Stromal cell of bone marrow (primary cell): Measurements from ENCODE around the gene HIC2.
"Not testable (repeated sequence)": the region's sequence is repeated elsewhere in the genome, so short reads cannot be mapped to it uniquely, and the experiment has no call there.

ENCODE experiments used
- DNase-seq: peaks from one replicate; pipeline ENCODE4 v3.0.0-alpha.2; 2012; ENCODE audit warnings: low read depth

HIC2 gene

DNA sequence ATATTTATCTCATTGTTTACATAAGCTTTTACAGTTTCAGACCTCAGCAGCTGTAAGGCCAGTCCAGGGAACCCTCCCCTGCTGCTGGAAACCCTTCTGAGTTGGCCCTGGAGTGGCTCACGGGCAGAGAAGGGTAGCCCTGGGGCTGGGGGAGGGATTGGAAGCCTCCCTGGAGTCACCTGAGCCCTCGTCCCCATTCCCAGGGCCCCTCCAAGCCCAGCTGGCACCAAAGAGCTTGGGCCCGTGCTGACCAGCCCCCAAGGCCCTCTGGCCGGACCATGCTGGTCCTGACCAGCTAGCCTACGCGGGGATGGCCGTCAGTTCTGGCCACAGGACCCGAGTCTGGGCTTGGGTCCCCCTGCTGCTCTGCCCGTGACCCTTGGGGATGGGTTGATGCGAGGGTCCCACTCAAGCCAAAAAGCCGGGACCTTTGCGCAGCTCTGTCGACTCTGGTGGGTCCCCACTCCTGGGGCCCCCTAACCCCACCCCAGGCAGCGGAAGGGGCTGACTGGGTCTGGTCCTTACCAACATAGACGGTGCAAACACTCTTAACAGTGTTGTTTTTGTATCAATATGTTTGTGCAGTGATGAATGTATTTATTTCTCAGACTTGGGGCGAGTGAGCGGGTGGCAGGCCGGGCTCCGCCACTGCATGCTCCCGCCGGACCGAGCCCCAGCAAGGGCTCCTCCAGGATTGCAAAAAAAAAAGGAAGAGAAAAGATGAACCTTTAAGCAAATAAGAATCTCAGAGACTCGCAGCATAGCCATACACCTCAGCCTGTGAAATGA lies 32.6 kb downstream of the HIC2 start:
- DNase-seq, result no peak

DNA sequence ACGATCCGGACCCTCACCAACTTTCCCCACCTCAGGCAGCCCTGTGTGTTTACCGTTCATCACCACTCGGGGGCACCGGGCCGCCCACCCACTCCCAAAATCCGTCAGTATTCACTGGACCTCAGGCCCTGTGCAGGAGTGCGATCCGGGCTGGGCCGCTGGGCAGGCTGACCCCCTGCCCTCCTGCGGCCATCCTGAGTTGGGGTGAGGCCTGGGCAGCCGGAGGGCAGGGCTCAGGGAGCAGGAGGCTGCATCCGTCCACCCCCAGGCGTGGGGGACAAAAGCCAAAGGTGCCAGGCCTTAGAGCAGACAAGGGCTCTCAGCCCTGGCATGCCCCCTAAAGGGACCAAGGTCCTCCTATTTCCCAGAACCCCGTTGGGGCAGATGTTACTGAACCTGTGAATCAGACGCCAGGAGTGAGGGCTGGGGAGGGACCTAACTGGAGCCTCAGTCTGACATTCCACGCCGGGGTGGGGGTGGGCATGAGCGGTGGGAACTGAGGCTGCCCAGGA lies 33.2 kb downstream of the HIC2 start:
- DNase-seq, result no peak

DNA sequence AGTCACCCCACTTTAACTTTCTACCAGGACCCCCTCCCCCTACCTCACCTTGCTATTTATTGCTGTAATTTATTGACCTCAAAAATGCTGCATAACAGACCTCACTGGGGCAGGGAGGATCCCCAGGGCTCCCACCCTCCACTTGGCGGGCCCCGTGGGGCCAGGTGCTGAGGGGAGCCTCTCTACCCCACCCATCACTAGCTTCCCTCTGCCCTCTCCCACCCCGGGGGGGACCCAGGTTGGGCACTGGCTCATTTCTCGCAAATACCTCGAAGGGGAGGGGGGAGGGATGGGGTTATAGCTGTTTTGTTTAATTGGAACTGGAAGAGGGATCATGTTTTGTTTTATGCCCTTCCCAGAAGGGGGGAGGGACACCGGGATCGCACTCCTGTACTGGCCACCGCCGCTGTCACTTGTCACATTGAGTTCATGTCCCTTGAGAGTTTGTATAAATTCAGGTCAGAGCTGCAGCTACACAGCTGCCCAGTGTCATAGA lies 33.7 kb downstream of the HIC2 start:
- DNase-seq, result no peak

DNA sequence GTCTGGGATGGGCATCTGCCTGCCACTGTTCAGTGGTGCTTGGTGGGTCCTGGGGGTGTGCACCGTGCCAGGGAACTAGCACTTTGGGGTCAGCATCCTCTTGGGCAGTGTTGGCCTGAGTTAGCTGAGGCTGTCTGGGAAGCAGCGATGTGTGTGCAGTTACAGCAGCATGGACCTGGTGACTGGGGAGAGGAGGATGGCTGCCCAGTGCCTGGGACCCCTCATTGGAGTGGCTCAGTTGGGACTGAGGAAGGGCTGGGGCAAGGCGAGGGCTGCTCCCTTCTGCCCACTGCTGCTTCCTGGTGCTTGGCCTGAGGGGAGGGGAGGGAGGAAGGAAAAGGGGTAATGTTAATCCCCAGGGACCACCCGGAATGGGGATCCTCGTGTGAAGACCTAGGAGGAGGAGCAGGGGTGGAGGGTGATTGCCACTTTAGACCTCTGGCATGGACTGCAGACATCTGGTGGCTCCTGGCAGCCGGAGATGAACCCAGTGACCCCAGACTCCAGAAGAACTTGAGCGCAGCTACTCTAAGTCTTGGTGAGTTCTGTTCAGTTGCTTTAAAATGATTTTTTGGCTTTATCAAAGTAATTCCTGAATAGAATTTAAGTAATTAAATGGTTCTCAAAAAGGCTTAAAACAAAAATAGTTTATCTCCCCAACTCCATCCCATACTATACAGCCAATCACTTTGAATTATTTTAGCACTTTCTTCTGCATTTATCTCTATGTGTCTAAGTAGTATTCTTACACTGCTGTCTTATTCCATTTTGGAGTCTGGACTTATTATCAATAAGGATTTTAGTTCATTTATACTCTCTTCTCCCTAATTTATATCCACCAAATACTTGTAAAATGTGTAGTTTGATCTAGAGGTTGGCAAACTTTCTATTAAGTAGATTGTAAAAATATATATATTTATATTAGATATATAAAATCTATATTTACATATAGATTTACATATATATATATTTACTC lies 34.7 kb downstream of the HIC2 start:
- DNase-seq, result no peak

DNA sequence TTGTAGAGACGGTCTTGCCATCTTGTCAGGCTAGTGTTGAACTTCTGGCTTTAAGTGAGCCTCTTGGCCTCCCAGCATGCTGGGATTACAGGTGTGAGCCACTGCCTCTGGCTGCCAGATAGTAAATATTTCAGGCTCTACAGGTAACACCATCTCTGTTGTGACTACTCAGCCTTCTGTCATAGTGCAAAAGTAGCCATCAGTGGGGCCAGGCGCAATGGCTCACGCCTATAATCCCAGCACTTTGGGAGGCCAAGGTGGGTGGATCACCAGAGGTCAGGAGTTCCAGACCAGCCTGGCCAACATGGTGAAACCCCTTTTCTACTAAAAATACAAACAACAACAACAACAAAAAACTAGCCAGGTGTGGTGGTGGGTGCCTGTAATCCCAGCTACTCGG lies 35.5 kb downstream of the HIC2 start:
- DNase-seq, result not testable (repeated sequence)

DNA sequence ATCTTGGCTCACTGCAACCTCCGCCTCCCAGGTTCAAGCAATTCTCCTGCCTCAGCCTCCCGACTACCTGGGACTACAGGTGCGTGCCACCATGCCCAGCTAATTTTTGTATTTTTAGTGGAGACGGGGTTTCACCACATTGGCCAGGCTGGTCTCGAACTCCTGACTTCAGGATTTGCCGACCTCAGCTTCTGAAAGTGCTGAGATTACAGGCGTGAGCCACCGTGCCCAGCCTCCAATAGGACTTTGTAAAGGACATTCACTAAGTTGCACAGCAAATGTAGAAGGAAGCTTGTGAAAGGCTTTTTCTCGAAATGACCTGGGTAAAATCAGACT lies 37.8 kb downstream of the HIC2 start:
- DNase-seq, result not testable (repeated sequence)

DNA sequence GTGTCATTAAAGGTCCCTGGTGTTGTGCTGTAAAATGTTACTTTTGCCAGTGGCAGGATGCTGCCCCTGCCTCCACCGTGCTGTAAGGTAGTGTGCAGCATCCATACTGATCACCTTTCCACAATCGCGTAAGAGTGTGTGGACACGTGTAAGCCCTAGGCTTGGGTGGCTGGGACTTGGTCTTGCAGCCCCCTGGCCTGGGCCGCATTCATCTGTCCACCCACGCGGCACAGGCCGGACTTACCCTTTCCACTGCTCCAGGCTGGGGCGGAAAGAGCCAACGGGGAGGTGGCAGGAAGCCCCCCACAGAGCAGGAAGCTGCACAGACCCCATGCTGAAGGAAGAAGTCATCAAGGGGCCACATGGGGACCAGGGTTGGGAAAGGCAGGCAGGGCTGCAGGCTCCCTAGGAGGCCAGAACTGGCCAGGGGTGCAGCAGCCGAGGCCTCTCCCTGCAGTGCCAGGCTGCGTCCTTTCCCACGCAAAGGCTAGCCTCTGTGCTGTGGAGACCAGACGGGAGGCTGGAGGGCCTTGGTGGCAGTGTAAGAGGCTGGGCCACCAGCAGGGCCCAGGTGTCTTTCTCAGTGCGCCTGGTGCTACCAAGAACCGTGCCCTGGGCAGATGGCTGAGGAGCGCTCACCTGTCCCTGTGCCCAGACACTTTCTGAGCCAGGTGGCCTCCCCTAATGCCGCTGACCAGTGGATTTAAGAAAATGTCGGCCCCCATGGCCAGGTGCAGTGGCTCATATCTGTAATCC lies 38.3 kb downstream of the HIC2 start:
- no peak for DNase-seq

DNA sequence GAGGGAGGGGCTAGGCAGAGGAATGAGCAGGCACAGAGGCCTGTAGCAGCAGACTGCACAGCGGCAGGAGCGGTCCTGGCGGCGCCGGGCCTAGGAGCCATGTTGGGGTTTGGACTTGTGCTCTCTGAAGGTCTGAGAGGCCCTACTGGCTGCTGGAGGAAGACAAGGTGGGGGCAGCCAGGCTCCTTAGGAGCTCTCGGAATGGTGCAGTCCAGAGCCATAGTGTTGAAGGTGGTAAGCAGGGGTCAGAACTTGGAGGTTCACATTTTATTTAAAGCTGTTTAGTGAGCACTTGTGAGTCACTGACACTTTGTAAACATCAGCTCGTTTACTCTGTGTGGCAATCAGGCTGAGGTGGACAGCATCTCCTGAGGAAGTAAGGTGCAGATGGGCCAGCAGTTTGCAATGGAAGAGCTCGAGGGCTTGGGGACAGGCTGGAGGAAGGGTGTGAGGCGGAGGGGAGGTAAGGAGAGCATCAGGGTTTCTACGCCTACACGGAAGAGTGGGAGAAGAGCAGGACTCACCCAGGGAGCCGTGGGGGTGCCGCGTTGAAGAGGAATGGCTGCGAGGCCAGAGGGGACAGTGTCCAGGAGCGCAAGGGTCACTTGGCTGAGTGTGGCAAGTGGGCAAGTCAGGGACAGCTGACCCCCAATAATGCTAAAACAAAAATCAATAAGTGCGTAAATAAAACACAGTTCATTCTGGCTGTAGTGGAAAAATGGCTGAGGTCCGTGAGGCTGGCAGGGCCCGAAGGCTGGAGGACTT lies 40.0 kb downstream of the HIC2 start:
- no peak for DNase-seq

DNA sequence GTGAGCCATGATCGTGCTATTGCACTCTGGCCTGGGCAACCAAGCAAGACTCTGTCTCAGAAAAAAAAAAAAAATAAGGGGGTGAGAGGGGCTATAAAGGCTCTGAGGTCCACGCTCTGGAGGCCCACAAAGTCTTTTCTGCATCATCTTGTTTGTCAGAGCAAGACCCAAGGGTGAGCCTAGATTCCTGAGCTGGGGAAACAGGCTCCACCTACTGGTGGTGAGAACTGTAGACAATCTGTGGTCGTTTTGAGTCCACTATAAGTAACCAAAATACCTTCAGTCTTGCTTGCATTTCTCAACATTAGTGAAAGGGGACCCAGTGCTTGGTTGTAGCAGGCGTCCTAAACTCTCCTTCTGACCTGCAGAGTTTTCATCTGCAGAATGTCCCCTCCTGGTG lies 45.5 kb downstream of the HIC2 start:
- DNase-seq, result not testable (repeated sequence)

DNA sequence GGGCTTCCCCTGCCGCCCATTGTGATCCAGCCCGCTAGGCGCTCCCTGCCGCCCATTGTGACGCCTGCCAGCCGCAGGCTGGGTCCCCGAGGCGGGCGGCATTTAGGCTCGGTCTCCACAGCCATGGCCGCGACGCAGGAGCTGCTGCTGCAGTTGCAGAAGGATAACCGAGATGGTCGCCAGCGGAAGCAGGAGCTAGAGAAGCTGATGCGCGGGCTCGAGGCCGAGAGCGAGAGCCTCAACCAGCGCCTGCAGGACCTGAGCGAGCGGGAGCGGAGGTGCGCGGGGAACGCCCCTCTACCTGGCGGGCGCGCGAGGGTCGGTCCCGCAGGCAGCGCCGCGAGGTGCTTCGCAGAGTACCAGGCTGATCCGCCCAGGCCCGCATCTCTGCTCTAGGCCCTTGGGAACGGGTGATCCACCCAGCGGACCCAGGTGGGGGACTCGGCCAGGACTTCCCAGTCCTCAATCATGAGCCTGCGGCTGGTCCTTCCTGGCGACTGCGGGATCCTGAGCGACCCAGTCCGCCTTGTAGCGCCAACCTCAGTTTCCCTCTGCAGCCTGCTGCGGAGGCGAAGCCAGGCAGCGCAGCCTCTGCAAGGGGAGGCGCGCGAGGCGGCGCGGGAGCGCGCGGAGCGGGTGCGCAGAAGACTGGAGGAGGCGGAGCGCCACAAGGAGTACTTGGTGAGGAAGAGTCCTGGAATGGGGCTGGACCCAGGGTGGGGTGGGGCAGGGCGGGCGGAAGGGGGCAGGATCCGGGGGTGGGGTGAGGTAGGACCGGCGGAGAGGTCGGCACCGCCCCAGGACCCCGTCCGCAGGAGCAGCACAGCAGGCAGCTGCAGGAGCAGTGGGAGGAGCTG lies 50.4 kb downstream of the HIC2 start, which contains the start of gene TMEM191C:
TMEM191C (plus strand) TSS at position 51 of the 857 bp plus-strand sequence; CDS start at position 124, 73 bp downstream.
- DNase-seq, result not testable (repeated sequence)

DNA sequence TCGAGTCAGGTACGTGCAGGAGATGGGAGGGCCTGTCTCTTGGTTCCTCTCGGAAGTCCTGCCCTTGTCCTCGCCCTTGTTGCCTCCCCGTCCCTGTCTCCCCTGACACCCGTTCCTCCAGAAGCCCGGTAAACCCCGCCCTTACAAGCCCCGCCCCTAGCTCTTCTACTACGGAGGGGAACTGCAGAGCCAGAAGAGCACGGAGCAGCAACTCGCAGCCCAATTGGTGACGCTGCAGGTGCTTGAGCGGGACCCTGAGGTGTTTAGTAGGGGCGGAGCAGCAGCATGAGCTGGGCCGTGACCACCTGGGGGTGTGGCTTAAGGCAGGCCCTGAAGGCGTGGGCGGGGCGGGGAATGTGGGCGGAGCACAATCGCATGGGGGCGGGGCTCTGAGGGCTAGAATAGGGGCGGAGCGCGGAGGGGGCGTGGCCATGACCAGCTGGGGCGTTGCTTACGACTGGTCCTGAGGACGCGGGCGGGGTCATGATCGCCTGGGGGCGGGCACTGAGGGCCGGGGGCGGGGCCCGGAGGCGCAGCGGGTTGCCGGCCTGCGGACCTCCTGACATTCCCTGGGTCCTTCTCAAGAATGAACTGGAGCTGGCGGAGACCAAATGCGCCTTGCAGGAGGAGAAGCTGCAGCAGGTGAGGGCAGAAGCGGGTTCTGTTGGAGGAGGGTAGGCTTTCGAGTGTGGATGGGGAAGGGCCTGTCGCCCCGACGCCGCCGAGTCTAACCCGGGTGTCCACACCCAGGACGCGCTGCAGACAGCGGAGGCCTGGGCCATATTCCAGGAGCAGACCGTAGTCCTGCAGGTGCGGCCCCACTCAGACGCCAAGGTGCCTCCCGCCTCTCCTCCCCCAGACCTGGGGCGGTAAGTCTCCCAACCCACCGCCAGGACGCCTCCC lies 51.3 kb downstream of the HIC2 start:
- peak; percentile 16 for DNase-seq

DNA sequence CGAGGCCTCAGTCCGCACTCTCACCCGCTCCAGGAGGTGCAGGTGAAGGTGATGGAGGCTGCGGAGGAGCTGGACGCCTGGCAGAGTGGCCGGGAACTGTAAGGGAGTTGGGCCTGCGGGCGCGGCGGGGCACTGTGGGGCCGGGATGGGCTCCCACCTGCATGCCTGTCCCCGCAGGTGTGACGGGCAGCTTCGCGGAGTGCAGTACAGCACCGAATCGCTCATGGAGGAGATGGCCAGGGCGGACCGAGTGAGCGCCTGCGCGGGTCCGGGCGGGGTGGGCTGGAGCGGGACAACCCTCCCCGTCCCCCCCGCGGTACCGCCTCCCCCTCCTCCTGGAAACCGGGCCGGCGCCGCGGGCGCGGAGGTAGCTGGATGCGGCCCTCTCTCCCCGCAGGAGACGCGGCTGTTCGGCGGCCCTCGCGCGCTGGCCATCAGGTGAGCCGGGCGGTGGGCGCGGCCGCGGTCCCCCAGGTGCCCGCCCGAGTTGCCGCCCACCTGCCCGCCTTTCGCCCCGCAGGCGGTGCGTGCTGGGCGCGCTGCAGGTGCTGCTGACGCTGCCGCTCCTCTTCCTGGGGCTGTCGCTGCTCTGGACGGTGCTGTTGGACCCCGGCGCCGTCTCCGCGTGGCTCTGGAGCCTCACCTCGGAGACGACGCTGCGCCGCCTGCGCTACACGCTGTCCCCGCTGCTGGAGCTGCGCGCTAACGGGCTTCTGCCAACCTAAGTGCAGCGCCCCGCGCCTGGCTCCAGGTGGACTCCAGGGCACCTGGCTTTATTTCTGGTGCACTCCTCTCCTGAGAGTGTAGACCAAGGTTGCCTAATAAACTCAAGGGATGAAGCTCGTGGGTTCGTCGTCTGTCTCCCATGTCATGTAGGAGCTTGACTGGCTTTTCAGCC lies 52.2 kb downstream of the HIC2 start:
- not testable (repeated sequence) for DNase-seq

DNA sequence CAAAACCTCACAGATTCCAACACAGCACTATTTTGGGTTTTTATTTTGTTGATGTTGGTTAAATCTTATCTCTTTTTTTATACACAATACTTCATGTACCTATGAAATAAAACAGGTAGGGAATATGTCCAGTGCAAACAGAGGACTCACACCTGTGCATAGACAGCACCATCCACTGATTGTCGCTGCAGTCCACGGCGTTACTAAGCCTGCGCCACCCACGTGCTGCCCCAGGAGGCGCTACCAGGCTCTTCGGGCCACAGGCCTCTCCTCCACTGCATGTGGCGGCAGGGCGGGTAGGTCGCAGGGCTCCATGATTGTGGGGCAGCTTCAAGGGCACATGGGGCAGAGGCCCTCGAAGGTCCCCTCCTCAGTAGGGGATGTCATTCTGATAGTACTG lies 55.8 kb downstream of the HIC2 start:
- DNase-seq, result not testable (repeated sequence)

DNA sequence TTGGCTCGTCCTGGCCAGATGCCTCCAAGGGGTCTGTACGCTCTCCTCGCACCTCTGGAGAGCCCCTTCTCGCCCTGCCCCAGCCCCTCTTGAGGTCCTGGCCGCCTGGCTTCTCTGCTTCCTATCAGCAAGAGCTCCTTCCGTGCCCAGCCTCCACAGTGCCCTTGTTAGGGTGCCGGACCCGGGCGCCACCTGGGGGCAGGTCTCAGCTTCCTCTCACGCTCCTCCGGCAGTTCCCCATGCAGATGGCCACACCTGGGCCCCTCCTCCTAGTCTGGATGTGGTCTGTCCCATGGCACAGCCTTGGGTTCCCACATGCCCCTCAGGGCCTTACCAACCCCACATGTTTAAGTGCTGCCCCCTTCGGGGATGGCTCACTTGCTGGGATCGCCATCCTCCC lies 56.5 kb downstream of the HIC2 start:
- DNase-seq, result not testable (repeated sequence)

DNA sequence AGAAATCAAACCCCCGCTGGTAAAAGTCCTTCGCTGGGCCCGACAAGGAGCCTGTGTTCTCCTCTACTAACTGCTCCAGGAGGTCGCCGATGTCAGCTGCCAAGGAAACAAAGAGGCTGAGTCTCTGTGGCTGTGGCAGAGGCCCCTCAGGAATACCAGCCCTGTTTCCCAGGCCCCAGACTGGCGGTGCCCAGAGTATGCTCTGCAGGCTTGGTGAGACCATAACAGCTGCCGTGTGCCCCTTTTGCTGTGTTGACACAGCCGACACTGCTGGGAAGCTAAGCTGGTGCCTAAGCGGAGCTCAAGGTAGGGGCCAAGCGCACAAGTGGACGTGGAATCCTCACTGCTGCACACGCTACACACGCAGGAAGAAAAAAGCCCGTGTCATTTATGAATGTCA lies 66.9 kb downstream of the HIC2 start:
- not testable (repeated sequence) for DNase-seq

DNA sequence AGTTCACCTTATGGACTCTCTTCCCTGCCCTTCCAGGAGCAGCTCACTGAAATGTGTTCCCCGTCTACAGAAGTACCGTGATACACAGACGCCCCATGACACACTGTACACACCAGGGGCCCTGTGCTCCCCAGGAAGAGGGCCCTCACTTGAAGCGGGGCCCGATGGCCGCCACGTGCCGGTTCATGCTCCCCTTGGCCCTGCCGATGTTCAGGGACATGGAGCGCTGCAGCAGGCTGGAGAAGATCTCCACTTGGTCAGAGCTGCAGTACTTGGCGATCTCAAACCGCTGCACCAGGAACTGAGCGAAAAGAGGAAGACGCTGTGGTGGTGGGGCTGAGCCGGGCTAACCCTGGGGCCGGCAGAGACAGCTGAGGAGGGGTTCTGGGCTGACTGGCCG lies 70.6 kb downstream of the HIC2 start:
- DNase-seq, result not testable (repeated sequence)

DNA sequence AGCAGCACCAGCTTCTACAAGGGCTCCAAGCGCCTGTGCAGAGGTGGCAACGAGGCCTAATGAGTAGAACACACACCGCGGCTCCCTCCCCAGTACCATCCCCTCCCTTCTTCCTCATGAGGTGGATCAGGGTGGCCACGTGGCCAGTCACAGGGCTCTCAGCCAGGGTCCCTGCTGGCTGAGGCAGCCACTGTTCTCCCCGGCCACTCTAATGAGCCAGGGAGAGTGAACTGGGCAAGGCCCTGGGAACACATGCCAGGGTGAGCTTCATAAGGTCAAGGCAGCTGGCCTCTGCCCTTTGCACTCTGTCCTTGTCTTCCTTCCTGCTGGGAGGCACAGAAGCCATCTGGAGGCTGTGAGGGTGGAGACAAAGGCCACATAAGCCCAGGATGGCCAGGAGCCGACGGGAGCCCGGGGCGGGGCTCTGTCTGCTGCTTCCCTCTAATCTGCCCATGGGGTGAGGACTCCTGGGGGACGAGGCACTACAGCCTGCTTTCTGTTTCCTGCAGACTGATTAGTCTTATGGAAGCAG lies 72.0 kb downstream of the HIC2 start:
- DNase-seq, result not testable (repeated sequence)

DNA sequence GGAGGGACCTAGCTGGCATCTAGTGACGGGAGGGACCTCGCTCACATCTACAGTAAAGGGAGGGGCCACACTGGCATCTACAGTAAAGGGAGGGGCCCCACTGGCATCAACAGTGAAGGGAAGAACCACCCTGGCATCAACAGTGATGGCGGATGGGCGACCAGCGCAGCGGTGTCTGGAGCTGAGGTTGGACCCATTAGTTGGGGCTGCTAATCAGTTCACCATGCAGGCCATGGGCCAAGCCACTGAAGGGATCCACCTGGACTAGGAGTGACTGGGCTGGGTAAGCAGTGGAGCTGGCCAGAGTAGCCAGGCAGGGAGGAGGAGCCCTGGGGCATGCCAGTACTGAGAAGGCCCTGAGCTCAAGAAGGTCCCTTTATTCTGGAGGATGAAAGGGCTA lies 73.4 kb downstream of the HIC2 start:
- not testable (repeated sequence) for DNase-seq
